Melanocyte of skin (primary cell): Measurements from ENCODE around the gene SH3BGR. TPM values are rescaled to one million over a fixed set of nuclear protein-coding genes. Genes with fewer than 3 reads are reported as not detected.

Source experiments
- small RNA-seq, 2 donors: library from RNA; depleted of rRNA; stranded (forward); fragments of <200 nt; gene quantifications; one replicate each; pipeline ENCODE3, GENCODE V24; 2012
- total RNA-seq, 2 donors: library from RNA; depleted of rRNA; stranded (reverse); fragments of >200 nt; gene quantifications; 2 replicates each; pipeline ENCODE4 v1.2.3, GENCODE V29; 2012

SH3BGR gene
- total RNA-seq: 1 to 10 TPM in 1 of 2 donors, under 1 TPM in 1; 1.00 to 2.1 TPM

GRCh38 chr21:39451332-39452206 is at the start of gene SH3BGR:
SH3BGR (plus strand) TSS chr21:39451970; CDS start chr21:39452097, 127 bp downstream.

GRCh38 chr21:39445321-39446269 is 6.2 kb upstream of the SH3BGR start, which contains the start of gene LCA5L:
LCA5L (minus strand) TSS chr21:39445778; CDS start chr21:39428493, 17,285 bp downstream.

Small RNA genes within 50 kb of the gene (small RNA-seq; reads per million reads assigned to genes)
- 0 to 0.12 reads per million in 2 donors for gene MIR6508

Other genes with a start within 250 kb of the SH3BGR start
- 10 to 100 TPM; 29.6 to 36.1 TPM for gene BRWD1, start 138.3 kb upstream of the SH3BGR start, total RNA-seq
- 100 to 1,000 TPM in 1 of 2 donors, 10 to 100 TPM in 1; 93.3 to 178 TPM for gene HMGN1, start 102.9 kb upstream of the SH3BGR start, total RNA-seq
- gene LCA5L, start 6.2 kb upstream of the SH3BGR start, total RNA-seq: 1 to 10 TPM in 1 of 2 donors, under 1 TPM in 1; 0.33 to 1.0 TPM
- gene B3GALT5, start 161.0 kb downstream of the SH3BGR start, total RNA-seq: under 1 TPM in 1 of 2 donors, not detected in 1; under 0.01 TPM